HUDEP-2 (cell line): ENCODE data around the gene WDR90.

Experiments
- DNase-seq, 76 experiments: peaks; one replicate each; lab custom pipeline; 2025; ENCODE audit not compliant: unreplicated experiment in 76 of 76; lab: John Stamatoyannopoulos, UW

The WDR90 gene

DNA sequence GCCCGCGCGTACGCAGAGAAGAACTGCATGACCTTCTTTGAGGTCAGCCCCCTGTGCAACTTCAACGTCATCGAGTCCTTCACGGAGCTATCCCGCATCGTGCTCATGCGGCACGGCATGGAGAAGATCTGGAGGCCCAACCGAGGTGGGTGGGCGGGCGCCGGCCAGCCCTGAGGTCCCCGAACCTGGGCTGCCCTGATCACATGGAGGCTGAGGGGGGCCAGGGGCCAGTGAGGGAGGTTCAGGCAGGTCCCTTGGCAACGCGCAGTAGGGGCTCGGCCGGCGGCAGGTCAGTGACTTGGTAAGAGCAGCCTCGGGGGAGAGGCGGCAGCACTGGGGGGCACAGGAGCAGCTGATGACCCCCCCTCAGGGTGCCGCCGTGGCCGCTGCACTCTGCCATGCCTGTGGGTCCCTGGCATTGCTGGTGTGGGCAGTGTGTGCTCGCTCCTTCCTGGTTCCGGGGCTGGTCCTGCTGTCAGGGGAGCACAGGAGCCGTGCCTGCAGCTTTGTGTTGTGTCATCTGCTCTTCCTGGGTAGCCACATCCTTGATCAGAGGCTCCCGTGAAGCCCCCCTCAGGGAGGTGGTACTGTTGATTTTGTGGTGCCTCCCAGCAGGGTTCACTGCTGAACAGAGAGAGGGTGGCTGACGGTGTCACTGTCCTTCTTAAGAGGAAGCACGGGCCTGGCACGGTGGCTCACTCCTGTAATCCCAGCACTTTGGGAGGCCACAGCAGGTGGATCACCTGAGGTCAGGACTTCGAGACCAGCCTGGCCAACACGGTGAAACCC, 23.0 kb upstream of the WDR90 start:
- DNase-seq = no peak

DNA sequence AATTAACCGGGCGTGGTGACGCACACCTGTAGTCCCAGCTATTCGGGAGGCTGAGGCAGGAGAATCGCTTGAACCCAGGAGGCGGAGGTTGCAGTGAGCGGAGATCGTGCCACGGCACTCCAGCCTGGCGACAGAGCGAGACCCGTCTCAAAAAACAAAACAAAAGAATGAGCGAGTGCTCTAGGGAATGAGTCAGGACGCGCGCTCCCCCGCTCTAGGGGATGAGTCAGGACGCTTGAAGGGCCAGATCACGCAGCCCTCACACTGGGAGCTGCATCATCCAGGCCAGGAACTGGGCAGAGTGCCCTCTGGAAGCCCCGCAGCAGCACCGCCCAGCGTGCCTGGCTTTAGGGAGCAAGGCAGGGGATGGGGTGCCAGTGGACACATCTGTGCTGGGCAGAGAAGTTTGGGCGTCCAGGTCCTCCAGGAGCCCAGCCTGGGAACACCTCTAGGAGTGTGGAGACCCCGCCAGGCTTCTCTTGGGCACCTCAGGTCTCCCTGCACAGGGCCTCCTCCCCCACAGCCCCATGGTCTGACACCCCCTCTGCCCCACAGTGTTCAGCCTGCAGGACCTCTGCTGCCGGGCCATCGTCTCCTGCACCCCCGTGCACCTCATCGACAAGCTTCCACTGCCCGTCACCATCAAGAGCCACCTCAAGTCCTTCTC, 22.2 kb upstream of the WDR90 start:
- DNase-seq = peak in 55 of 76 experiments; percentile 8 to 76 (median 51)

DNA sequence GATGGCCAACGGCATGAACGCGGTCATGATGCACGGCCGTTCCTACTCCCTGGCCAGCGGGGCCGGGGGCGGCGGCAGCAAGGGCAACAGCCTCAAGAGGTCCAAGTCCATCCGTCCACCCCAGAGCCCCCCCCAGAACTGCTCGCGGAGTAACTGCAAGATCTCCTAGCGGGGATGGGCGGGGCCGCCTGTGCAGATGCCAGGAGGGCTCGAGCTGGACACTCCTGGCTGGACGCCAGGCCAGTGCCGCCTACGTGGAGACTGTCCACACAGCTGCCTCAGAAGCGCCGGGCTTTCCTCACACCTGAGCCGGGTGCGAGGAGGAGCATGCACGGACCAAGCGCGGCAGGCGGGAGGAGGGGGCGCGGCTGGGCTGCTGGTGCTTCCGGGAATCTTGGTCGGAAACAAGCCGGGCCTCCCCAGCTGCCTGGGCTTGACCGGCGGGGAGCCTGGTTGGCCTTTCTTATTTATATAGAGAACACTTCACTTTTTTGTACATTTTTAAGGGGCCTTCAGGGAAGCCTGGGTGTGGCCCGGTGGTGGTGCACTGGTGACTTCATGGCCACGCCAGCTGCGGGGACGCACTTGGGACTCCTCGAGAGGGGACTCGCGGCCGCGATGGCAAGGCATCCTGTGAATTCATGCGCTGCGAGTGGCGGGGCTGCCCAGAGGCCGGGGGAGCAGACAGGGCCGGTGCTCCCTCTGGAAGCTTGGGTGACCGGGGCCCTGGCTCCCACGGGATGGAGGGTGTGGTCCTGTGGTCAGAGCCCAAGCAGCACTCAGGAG, 21.5 kb upstream of the WDR90 start:
- DNase-seq = peak in 13 of 76 experiments; percentile 12 to 49 (median 32)

DNA sequence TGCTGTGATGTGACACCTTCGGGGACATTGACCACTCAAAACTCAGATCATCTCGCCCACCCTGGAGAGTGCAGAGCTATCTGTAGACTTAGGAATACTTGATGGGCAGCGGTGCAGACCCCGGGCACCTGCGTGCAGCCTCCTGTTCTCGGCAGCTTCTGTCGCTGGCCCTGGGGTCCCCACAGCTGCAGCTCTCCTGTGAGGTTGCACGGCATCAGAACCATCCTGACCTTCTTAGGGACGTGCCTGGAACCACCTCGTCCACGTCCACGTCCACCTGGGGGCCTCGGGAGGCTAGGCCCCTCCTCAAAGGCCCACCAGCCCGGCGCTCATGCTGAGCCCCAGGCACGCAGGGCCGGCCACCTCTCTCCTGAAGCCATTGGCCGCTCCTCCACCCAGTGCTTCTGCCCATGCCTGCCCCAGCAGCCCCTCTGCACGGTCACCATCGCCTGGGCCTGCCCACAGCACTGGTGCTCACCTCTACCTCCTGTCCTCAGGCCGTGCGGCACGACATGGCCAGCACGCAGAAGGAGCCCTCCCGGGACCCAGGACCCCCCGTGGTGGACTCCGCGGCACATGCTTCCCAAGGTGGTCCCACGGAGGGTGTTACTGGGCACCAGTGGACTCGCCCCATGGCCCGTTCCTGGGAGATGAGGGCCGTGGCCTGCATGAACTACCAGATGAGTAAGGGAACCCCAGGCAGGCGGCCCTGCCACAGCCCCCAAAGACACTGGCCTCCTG, 20.7 kb upstream of the WDR90 start:
- DNase-seq = no peak

DNA sequence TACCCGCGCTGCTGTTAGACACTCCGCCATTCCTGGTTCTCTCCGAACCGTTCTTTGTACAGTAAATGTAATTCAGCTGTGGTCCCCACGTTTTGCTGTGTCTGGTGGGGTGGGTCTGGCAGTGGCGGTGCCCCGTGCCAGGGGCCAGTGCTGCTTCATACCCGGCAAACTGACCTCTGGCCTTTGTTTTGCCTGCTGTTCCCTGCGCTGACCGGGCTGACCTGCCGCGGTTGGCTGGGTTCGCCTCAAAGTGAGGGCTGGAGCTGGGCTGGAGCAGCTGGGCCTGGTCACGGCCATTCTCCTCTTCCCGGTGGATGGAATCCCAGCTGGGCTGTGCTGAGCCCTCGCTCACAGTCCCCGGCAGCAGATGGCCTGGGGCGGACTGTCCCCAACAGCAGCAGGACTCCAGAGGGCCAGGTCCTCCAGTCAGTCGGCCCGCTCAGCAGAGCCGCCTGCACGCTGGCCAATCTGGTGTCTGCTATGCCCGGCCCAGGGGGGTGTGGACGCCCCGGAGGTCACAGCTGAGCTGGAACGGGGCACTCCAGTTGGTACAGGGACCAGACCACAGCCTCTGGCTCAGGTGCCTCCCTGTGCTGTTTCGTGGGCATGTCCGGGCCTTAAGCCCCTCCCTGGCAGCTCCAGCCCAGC, 19.9 kb upstream of the WDR90 start:
- DNase-seq = no peak

DNA sequence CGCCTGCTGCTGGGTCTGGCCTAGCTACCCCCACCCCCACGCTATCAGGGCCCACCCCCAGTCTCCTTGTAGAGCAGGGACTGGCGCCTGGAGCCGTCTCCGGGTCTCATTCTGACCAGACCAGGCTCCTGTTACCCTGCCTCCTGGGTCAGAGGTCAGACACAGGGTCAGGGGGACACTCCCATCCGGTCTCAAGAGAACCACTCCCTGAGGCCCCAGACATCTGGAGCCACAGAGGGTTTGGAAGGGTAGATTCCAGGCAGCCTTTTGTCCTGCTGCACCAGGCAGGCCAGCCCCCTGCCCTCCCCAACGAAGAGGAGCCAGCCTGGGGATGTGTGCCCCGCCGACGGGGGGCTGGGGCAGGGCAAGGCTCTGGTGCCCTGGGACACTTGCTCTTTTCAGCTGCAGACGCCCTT, 19.3 kb upstream of the WDR90 start:
- DNase-seq = peak in 1 of 76 experiments; percentile 17

DNA sequence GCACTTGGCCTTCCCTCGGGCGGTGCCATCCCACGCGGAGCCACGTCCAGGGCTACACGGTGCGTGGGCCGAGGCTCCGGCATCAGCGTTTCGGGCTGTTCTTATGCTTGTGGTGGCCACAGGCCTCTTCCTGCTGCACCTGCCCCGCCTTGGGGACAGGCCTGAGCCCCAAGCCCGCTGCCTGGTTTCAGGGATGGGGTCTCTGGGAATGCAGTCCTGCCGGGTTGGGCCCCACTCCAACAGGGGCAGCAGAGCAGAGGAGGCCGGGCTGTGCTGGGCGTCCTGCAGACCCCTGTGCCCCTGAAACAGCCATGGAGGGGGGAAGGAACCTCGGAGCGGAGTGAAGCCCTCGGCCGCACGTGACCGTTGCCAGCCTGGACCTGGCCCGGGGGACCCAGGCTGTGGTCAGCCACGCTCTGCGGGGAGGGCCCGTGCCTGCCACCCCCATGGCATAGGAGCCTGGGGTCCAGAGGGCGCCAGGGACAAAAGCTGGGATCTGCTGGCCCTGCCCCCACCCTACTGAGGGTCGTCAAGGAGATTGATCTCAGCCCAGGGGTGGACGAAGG, 18.8 kb upstream of the WDR90 start:
- DNase-seq = peak in 1 of 76 experiments; percentile 35

DNA sequence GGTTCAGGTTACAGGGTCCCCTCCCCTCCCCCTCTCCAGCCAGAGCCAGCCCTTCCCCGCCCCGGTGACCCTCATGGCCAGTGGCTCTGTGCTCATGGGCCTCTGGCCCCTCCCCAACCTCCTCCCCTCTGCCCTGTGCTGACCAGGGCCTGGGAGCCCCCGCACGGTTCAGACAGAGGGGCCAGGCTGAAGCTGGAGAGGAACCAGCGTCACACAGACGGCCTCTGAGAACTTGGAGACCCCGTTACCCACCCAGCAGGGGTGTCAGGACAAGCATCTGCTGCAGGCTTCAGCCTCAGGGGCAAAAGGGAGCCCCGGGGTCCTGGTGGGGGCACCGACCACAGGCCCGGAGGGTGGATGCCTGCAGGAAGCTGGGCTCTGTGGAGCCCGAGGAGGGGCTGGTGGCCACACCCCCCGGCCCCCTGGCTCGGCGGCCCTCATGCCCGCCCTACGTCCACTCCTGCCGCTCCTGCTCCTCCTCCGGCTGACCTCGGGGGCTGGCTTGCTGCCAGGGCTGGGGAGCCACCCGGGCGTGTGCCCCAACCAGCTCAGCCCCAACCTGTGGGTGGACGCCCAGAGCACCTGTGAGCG, 18.3 kb upstream of the WDR90 start, which contains the start of gene WFIKKN1:
Gene WFIKKN1 (plus strand): TSS at position 171 of the 591 bp plus-strand sequence. CDS start 269 bp downstream, at position 440.
- DNase-seq = peak in 11 of 76 experiments; percentile 11 to 36 (median 15)

DNA sequence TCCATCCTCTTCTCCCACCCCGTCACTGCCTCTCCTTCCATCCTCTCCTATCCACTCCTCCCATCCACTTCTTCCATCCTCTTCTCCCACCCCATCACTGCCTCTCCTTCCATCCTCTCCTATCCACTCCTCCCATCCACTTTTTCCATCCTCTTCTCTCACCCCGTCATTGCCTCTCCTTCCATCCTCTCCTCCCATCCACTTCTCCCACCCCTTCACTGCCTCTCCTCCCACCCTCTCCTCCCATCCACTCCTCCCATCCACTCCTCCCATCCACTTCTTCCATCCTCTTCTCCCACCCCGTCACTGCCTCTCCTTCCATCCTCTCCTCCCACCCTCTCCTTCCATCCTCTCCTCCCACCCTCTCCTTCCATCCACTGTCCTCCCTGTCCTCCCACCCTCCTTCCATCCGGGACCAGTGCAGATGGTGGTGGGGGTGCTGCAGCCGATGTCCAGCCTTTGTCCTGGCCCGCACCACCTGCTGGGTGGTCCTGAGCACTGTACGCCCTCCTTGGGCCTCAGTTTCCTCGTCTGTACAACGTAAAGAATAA, 17.3 kb upstream of the WDR90 start:
- DNase-seq = no peak

DNA sequence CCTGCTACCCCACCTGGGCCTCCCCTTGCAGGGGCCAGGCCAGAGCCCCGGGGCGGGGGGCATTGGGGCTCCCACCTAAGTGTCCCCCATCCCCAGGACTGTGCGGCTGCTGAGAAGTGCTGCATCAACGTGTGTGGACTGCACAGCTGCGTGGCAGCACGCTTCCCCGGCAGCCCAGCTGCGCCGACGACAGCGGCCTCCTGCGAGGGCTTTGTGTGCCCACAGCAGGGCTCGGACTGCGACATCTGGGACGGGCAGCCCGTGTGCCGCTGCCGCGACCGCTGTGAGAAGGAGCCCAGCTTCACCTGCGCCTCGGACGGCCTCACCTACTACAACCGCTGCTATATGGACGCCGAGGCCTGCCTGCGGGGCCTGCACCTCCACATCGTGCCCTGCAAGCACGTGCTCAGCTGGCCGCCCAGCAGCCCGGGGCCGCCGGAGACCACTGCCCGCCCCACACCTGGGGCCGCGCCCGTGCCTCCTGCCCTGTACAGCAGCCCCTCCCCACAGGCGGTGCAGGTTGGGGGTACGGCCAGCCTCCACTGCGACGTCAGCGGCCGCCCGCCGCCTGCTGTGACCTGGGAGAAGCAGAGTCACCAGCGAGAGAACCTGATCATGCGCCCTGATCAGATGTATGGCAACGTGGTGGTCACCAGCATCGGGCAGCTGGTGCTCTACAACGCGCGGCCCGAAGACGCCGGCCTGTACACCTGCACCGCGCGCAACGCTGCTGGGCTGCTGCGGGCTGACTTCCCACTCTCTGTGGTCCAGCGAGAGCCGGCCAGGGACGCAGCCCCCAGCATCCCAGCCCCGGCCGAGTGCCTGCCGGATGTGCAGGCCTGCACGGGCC, 16.5 kb upstream of the WDR90 start:
- DNase-seq = no peak

DNA sequence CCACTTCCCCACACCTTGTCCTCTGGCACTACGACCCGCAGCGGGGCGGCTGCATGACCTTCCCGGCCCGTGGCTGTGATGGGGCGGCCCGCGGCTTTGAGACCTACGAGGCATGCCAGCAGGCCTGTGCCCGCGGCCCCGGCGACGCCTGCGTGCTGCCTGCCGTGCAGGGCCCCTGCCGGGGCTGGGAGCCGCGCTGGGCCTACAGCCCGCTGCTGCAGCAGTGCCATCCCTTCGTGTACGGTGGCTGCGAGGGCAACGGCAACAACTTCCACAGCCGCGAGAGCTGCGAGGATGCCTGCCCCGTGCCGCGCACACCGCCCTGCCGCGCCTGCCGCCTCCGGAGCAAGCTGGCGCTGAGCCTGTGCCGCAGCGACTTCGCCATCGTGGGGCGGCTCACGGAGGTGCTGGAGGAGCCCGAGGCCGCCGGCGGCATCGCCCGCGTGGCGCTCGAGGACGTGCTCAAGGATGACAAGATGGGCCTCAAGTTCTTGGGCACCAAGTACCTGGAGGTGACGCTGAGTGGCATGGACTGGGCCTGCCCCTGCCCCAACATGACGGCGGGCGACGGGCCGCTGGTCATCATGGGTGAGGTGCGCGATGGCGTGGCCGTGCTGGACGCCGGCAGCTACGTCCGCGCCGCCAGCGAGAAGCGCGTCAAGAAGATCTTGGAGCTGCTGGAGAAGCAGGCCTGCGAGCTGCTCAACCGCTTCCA, 15.7 kb upstream of the WDR90 start:
- DNase-seq = no peak

DNA sequence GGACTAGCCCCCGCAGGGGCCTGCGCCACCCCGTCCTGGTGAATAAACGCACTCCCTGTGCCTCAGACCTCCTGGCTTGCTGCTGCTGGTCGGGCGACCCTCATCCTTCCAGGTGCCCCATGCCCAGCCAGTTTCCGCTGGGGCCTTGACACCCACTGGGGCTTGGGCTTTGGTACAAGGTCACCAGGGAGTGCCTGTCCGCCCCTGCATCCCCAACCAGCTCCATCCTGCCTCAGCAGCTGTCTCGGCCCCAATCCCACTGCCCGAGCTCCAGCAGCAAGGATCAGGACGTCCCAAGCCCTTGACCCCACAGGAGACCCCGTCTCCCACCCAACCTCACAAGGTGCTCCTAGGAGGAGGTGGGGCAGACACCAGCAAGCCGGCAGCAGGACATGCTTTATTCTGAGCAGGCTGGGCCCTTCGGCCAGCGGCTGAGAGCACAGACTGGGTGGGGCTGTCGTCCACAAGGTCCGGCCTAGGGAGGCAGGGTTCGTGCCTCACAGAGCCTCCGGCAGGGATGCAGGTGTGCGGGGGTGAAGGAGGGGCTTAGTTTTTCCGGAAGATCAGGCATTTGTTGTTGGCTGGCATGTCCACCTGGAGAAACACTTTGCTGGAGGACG, 15.0 kb upstream of the WDR90 start:
- no peak for DNase-seq

DNA sequence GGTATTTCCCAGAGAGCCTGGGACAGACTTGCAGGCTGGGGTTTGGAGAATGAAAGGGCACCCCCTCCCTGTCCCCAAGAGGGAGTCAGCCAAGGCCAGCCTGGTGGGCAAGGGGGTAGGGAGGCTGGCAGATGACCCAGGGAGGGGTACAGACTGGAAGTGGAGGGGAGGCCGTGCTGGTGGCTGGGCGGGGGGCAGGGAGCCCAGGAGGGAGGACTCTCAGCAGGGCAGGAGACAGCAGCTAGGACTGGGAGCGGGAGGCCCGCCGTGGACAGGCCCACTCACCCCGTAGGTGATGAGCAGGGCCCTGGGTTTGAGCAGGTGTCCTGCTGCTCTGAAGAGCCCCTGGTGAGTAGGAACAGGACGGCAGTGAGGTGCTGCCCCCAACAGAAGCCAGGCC, 14.2 kb upstream of the WDR90 start:
- no peak for DNase-seq

DNA sequence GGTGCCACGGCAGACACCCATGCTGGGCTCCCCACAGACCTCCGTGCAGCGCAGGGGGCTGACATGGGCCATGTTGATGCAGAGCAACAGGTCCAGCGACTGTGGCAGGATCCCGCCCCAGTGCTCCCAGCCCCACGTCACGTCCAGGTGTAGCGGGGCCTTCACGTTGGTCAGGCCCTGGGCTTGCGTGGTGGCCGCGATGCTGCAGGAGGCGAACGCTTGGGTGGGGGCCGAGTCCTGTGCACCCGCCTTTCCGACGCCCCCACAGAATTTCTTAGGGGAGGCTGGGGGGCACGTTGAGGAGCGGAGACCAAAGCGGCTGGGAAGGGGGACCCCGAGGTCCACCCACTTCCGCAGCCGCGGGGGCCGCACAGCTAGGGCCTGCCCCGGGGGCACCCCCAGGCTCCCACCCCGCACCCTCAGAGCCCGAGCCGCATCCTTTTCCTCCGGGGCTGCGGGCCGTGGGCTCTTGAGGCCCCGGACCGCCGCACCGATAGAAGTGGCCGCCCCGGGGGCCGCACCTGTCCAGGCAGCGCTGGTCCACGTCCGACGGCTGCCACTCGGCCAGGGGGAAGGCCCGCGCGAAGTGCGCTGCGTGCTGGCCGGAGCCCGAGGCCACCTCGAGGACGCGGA, 13.5 kb upstream of the WDR90 start:
- DNase-seq = no peak

DNA sequence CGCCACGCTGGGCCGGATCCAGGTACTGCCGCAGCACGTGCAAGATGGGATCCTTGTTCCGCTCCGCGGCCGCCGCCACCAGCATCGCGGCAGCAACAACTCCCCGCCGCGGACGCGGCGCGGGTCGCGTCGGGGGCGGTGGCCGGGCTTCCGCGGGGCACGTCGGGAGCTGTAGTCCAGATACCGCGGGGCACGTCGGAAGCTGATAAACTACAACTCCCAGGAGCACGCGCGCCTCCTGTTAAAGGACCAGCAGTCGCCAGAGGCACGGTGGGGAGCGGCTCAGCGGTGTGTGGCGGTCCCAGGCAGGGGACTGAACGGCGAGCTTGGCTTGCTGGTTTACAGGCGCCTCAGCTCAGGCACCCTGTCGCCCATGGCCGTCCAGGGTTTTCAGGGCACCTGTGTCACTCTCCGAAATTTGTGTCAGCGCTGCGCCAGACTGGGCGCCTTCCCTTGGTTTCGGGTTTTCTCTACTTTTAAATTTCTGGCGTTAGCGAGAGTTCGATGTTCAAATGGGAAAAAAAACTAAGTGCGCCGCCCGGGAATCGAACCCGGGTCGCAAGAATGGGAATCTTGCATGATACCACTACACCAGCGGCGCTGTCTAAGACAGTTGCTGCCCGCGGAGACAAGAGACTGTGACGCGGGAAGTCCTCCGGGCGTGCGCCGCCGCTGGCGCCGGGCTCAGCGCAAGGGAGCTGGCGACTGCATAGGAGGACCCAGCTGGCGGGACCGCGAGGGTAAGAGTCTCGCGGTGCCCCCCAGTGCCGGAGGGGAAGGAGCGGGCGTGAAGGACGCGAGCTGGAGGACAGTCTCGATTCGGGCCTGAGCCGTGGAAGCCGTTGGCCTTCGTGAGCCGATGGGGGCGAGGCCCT, 12.7 kb upstream of the WDR90 start, which contains the start of gene METTL26:
Gene METTL26 (minus strand): TSS at position 100 of the 875 bp plus-strand sequence. CDS start 15 bp downstream, at position 85.
- DNase-seq = peak in 75 of 76 experiments; percentile 18 to 98 (median 88)
